Transverse colon (tissue), 4 donors: ENCODE results near the gene PLEKHA6.

ENCODE experiments used
- CTCF ChIP-seq, 5 experiments: fragments of 200-600 bp in 3 of 5; fragments of 450-650 bp in 2 of 5; sonication (generic) in 3 of 5; IDR thresholded peaks; 1 replicate in 2 of 5; 2 replicates in 3 of 5; pipeline ENCODE4 v1.5.1; 2016 to 2017; ENCODE audit warnings: antibody characterized with exemption in 5 of 5, inconsistent platforms in 3 of 5, mild to moderate bottlenecking in 2 of 5, moderate library complexity in 1 of 5
- POLR2A ChIP-seq: fragments of 450-650 bp; IDR thresholded peaks from one replicate; pipeline ENCODE4 v1.6.1; 2016; ENCODE audit warnings: antibody characterized with exemption, mild to moderate bottlenecking, moderate library complexity
- POLR2AphosphoS5 ChIP-seq, 3 donors: sonication (generic); formaldehyde crosslinking; IDR thresholded peaks; one replicate each; pipeline ENCODE4 v1.6.1; 2016; ENCODE audit warnings: antibody characterized with exemption in 3 of 3

DNA sequence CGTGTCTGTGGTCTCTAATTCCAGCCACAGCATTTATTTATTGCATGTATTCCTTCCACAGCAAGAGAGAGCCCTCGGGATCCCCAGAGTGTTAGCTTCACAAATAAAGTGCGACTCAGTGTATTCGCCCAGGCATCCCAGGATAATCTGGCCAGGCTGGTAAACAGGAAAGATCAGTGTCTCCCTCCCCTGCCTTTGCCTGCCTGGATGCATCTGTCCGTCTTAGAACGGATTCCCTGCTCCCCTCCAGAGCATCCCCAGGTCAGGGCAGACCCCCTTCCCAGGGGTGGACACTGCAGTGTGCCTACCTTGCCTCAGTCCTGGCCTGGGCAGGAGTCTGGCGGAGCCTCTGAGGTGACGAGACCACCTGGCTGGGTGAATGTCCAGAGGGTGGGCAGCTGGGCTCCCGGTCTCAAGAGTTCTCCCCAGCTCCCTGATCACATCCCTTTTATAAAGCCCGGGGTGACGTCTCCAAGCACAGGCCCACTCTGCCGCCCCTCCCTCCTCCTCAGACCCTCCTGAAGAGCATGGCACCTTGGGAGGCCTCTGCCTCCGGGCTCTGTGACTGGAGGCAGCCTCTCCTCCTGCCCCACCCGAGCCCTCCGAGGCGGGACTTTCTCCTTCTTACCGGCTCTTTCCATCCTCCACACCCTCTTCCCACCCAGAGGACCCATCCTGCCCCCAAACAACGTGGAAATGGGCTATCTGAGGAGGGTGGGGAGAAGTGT, 163.5 kb downstream of the PLEKHA6 start, which contains the start of gene KISS1:
- TF ChIP-seq CTCF (IDR thresholded peaks at IDR 0.05), result no peak
- TF ChIP-seq POLR2A, result no peak
- no peak for TF ChIP-seq POLR2AphosphoS5 (IDR thresholded peaks at IDR 0.05)
